ENCODE results near the gene PCA3.
"Not testable (repeated sequence)": the region's sequence is repeated elsewhere in the genome, so short reads cannot be mapped to it uniquely, and the experiment has no call there.

The PCA3 gene

DNA sequence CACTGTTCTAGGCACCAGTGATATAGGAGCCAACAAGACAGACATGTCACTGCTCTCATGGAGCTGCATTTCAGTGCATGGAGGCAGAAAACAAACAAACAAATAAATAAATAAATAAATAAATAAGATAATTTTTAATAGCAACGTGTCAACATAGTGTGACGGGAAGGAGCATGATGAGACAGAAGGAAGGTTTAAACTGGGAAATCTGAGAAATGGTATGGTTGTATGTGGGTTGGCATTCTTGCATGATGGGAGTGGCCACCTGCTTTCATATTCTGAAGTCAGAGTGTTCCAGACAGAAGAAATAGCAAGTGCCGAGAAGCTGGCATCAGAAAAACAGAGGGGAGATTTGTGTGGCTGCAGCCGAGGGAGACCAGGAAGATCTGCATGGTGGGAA lies at the start of gene PCA3:
TSS of gene PCA3 (plus strand) at position 301 of the 400 bp plus-strand sequence.
- FAIRE-seq = no peak

GRCh38 chr9:76716085-76716672 lies 48.1 kb upstream of the PCA3 start:
- FAIRE-seq = no peak

DNA sequence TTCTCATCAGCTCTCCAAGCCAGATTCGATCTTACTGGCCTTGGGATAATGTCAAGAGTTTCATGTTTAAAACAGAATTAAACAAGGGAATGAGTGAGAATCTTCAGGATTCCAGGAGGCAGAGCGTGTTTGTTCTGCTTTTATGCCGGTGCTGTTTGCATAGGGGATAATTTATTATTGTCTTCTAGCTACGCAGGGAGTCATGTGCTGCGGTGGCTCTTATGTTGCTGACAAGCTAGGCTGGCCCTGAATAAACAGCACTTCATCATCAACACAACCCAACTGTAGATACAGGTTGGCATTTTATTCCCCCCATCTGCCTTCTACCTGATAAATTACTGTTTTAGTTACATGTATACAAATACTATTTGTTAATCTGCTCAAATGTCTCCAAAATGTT lies 47.1 kb upstream of the PCA3 start:
- peak; percentile 58 for FAIRE-seq

DNA sequence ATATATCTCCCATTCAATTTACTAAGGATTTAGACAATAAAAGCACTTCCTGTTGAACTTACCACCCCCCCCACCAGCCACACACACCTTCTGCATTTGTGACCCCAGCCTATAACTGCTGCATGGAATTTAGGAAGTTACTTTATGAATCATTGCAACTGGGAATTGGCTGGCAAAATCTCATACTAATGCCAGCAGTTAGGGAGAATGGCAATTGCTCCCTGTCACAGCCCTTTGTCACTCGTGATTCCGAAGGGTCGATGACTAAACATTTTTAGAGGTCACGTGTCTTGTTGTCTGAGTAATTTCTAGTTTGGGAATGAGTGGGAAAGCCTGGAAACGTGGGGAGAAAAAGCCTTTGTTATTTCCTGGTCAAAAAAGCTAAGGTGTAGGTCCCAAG lies 46.6 kb upstream of the PCA3 start:
- FAIRE-seq = peak; percentile 58

DNA sequence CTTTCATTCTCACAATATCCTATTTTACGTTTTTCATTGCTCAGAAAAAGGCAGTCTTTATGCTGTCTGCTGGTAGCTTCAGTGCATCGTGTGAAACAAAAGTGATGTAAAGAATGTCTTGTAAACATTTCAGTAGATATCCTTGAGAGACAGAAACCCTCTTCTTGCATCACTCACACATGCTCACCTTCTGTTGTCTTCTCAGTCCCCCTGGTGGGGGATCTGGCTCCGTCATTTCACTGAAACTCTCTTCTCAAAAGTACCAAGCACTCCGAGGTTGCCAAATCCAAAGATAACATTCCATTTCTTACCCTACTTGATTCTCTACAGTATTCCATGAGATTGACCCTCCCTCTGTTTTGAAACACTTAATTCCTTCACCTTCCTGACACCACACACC lies 46.1 kb upstream of the PCA3 start:
- no peak for FAIRE-seq

DNA sequence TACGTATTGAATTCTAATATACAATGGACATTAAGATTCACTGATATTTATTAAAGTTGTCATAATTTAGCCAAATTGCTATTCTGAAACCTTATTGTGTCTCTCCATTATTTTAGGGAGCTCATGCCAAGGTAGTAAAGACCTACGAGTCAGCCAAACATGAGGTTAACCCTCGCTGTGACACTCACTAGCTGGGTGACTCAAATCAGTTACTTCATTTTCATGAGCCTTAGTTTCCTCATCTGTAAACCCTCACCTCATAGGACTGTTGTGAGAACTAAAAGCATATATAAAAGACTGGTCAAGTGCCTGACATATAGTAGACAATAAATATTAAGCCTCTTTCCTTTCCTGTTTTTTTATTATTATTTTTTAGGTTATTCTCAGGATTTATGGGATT lies 44.0 kb upstream of the PCA3 start:
- FAIRE-seq = no peak

DNA sequence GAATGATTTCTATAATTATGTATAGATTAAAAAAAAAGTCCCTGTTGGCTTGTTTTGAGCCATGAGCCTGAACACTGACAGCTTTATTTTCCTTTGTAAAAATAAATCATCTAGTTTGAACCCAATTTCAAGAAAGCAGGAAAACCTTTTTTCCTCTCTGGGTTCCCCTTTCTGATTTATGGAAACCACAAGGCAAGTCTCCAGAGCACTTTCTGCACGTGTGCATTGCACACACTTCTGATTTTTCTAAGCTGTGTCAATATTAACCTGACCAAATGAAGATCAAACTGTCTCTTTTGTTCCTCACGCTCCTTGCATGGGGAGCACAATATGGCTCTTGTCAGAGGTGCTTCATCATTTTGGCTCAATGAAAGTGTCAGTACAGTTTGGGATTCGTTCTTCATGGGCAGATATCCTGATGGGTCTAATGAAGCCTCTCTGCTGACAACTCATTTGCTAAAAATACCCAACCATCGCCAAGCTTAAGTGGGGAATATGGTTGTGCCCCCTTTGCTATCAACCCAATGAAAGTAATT lies 39.2 kb upstream of the PCA3 start:
- no peak for FAIRE-seq

GRCh38 chr9:76725885-76726284 lies 38.4 kb upstream of the PCA3 start:
- no peak for FAIRE-seq

- no peak for FAIRE-seq
Measured at GRCh38 chr9:76729116-76729515, 35.1 kb upstream of the PCA3 start.

DNA sequence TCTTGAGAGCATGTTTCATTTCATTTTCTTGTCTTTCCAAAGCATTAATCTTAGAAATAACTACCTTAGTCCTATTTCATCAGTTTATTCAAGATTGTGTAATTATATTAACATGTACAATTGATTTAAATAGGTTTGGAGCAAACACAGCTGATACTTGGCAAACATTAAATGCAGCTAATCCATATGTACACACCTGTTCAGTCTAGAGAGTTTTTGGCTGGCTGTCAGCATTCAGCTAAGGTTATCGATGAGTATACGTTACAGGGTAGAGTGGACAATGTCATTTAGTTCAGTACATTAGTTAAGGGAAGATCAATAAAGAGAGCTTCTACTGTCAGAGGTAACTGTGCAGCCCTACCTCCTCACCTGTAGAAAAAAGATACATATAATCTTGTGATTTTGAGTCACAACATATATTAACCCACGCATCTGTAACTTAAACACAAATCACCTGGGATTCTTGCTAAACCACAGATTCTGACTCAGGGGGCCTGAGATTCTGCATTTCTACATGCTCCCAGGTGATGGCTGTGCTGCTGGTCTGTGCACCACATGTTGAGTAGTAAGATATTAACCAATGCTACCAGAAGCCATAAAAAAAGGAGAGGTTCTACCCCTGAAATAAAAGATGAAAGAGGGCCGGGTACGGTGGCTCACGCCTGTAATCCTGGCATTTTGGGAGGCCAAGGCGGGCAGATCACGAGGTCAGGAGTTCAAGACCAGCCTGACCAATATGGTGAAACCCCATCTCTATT lies 34.1 kb upstream of the PCA3 start:
- FAIRE-seq = peak; percentile 61

GRCh38 chr9:76730801-76731200 lies 33.4 kb upstream of the PCA3 start:
- FAIRE-seq = no peak

GRCh38 chr9:76732341-76732958 lies 31.8 kb upstream of the PCA3 start:
- FAIRE-seq = no peak

- no peak for FAIRE-seq
Measured at GRCh38 chr9:76733096-76733495, 31.1 kb upstream of the PCA3 start.

DNA sequence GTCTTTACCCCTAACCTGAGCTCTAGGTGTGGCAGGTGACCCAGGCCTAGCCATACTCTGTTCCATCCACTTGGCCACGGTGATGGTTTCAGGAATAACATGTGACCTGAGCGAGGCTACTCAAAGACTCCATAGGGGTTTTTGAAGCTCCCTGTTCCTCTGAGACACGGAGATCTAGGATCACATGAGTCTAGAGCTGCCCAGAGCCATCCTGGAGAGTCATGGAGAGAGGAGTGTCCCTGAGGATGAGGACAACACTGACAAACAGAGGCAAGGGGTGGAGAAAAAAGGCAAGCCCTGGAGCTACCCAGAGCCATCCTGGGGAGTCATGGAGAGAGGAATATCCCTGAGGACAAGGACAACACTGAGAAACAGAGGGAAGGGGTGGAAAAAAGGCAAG lies 29.5 kb upstream of the PCA3 start:
- FAIRE-seq = no peak

DNA sequence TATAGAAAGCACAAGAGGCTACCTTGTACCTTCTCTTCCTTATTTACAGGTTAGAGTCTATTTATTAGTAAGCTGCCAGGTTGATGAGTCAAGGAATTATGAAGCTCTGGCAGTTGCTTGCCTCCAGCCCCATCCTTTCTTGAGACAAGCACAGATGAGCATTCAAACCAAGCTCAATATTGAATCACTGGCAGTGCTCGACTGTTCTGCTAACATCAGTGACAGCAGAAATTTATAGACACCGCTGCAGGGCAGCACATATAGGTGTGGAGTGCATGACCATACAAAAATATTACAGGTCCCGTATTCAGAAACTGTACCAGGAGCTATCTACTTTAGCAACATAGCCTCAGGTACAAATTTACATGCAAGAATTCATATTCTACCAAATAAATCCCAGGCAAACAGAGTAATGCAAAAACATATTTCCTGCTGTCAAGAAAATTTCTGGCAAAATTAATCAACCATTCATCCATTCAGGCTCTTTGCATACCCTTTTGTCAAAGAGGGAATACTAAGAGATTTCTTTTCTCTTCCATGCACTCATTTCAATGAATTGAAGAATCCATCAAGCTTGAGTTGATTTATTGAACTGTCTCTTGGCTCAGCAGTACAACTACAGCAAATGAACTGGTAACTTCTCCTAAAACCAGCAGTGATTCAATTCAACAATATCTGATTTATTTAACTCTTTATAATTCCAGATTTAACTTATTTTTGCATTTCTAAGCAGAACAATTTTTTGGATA lies 26.9 kb upstream of the PCA3 start:
- FAIRE-seq = peak; percentile 77

DNA sequence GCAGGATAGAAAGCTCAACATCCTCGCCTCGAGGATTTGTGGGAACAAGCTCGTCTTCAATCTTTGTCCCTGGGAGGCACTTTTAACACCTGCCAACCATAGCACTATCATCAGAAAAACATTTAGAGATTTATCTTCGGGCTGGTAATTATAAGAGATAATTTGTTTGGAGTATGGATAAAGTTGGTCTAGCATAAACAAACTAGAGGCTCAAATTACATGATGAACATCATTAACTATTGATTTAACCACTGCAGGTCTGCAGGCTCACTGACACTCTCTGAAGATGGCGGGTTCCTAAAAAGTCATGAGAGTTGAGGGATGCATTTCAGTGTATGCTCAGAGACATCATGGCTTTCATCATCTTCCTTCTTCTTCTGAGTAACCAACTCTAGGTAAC lies 25.8 kb upstream of the PCA3 start:
- no peak for FAIRE-seq

DNA sequence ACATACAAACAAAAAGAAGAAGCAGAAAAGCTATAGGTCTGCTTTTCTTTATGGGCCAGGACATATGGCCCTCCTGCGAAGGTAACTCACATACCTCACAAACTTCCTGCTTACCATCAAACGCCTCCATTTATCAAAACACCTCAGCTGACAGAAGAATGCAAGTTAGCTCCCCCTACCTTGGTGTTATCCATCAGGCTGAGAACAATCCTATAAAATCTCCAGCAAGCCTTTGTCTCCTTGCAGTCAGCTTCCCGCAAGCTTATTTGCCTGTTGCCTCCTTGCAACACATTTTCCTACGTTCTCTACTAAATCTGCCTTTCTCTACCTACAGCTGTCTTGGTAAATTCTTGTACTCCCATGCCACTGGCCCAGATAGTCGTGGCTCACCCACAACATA lies 22.7 kb upstream of the PCA3 start:
- FAIRE-seq = no peak

DNA sequence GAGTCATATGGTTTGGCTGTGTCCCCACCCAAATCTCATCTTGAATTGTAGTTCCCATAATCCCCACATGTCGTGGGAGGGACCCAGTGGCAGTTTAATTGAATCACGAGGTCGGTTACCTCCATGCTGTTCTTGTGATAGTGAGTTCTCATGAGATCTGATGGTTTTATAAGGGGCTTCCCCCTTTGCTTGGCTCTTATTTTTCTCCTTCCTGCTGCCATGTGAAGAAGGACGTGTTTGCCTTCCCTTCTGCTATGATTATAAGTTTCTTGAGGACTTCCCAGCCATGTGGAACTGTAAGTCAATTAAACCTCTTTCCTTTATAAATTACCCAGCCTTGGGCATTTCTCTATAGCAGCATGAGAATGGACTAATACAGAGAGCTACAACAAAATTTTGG lies 21.3 kb upstream of the PCA3 start:
- FAIRE-seq = not testable (repeated sequence)

DNA sequence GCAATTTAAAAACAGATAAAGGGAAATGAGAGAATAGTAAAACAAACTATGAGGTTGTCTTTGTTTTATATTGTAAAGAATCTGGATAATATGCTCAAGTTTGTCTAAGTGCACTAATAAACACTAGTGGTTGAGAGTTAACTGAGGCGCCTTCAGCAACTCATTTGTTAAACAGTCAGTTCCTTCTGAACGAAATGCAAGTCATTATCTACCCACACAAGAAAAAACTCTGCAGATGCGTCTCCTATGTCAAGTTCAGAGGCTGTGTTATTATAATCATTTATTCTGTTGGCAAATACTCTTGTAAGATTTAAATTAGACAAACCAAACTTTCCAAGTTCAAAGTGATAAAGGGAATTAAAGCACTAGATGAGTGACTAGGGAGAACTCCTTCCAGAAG lies 20.3 kb upstream of the PCA3 start:
- FAIRE-seq = no peak

GRCh38 chr9:76744336-76744735 lies 19.9 kb upstream of the PCA3 start:
- no peak for FAIRE-seq

DNA sequence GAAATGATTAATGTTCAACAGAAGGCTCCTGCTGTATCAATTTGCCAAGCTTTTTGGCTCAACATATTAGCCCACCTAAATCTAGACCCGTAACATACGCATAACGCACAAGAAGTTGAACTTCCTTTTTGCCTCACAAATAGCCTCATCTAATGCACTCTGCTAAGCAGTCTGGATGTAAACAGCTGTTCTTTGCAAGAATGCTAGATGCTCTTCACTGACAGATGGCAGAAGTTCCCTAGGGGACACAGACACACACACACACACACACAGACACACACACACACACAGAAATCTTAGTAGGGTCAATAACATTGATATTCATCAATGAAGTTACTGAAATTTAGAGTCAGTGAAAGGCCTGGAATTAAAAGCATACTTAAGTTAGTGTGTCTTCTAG lies 13.2 kb upstream of the PCA3 start:
- FAIRE-seq = no peak

DNA sequence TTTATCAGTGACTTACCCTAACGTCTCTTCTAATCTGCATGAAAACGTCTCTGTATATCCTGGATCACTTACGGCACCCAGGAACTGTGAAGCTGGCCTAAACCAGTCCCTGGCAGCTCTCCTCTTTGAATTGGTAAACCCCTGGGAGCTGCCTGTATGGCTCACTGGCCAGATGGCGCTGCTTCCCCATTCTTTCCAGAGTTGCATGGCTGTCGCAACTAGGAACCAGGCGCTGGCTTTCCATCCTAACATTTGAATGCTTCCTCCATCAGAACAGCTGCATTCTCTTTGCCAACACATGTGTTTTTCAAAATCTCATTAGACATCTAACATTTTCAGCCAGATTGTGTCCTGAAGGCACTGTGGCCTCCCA lies 8.0 kb upstream of the PCA3 start:
- no peak for FAIRE-seq

GRCh38 chr9:76756941-76757673 lies 7.1 kb upstream of the PCA3 start:
- FAIRE-seq = peak; percentile 43

Data from islet of Langerhans (tissue), 1 donor.